Activated CD8-positive, alpha-beta T cell treated with anti-CD3 and anti-CD28 coated beads, Interleukin-2, amount 10 ng/mL, durations not matched to agents 7 days and 5 days (primary cell): ENCODE data around the gene KLHDC8B. TPM values are rescaled to one million over a fixed set of nuclear protein-coding genes. Genes with fewer than 3 reads are reported as not detected.

Experiments
- ATAC-seq: fragments of 150-1000 bp; cut with Tn5 transposase; one replicate; pipeline ENCODE4 v1.10.0; 2021; ENCODE audit warnings: moderate library complexity
- CTCF ChIA-PET: fragments of 350-600 bp; sonication (Branson Sonifier 250); formaldehyde crosslinking; loops from one replicate; lab custom pipeline; 2021; ENCODE audit warnings: antibody characterized with exemption; lab: Charles Lee
- POLR2A ChIA-PET: fragments of 350-600 bp; sonication (Branson Sonifier 250); formaldehyde crosslinking; loops from one replicate; lab custom pipeline; 2021; ENCODE audit warnings: antibody characterized with exemption; lab: Charles Lee
- DNase-seq: peaks from one replicate; pipeline ENCODE4 v3.0.0-alpha.2; 2020
- H3K27ac Mint-ChIP-seq: one replicate; pipeline ENCODE4 v1.8.0; 2021; ENCODE audit warnings: mild to moderate bottlenecking, mixed read lengths
- H3K27me3 Mint-ChIP-seq: one replicate; pipeline ENCODE4 v1.8.0; 2021; ENCODE audit warnings: low read depth, mixed read lengths
- H3K36me3 Mint-ChIP-seq: one replicate; pipeline ENCODE4 v1.8.0; 2021; ENCODE audit warnings: low read depth, mixed read lengths
- H3K4me1 Mint-ChIP-seq: one replicate; pipeline ENCODE4 v1.8.0; 2021; ENCODE audit warnings: low read depth, mixed read lengths
- H3K4me3 Mint-ChIP-seq: one replicate; pipeline ENCODE4 v1.8.0; 2021; ENCODE audit warnings: mild to moderate bottlenecking, mixed read lengths
- H3K9me3 Mint-ChIP-seq: one replicate; pipeline ENCODE4 v1.8.0; 2022; ENCODE audit warnings: mixed read lengths; ENCODE audit not compliant: insufficient read depth
- total RNA-seq, 2 experiments: library from RNA; stranded (reverse); gene quantifications; one replicate each; pipeline ENCODE4 v1.2.3, GENCODE V29; 2021

KLHDC8B gene
- total RNA-seq, 2 experiments from 2014 or later: 0.81 to 1.2 TPM

GRCh38 chr3:49161808-49162530, 9.4 kb upstream of the KLHDC8B start:
- CTCF ChIA-PET: interaction anchor here (1.8 to 3.6 kb wide), 2 partner anchors 9 to 287 kb away, joined by 5 to 13 read pairs; partner anchors contain the start of gene KLHDC8B
- H3K27ac Mint-ChIP-seq: peak overlapping the region; percentile 70
- peak; percentile 32 for DNase-seq
- no peak for ATAC-seq
- no peaks in the 10 kb centered on the region for H3K27me3 Mint-ChIP-seq
- H3K4me1 Mint-ChIP-seq: peaks cover 48% of the 10 kb centered on the region
- H3K4me3 Mint-ChIP-seq: no peak overlapping the region
- no peaks in the 10 kb centered on the region for H3K9me3 Mint-ChIP-seq
- H3K36me3 Mint-ChIP-seq: peaks cover 37% of the 10 kb centered on the region
- POLR2A ChIA-PET: no interaction called here

GRCh38 chr3:49162751-49163419, 8.5 kb upstream of the KLHDC8B start:
- Mint-ChIP-seq H3K27ac (no peak overlapping the region), H3K27me3 (no peaks in the 10 kb centered on the region), H3K9me3 (no peaks in the 10 kb centered on the region), H3K36me3 (peaks cover 37% of the 10 kb centered on the region), H3K4me1 (peaks cover 48% of the 10 kb centered on the region), H3K4me3 (no peak overlapping the region)
- ATAC-seq: no peak
- no peak for DNase-seq
- POLR2A ChIA-PET: no interaction called here
- CTCF ChIA-PET: interaction anchor here (1.8 to 3.6 kb wide), 2 partner anchors 8 to 286 kb away, joined by 5 to 13 read pairs; partner anchors contain the start of gene KLHDC8B

- peaks cover 37% of the 10 kb centered on the region for H3K36me3 Mint-ChIP-seq
- H3K4me3 Mint-ChIP-seq: no peak overlapping the region
- H3K27ac Mint-ChIP-seq: no peak overlapping the region
- peaks cover 46% of the 10 kb centered on the region for H3K4me1 Mint-ChIP-seq
- DNase-seq (no peak), ATAC-seq (no peak)
- ChIA-PET CTCF (no interaction called here), POLR2A (no interaction called here)
- H3K27me3 Mint-ChIP-seq: no peaks in the 10 kb centered on the region
- H3K9me3 Mint-ChIP-seq: no peaks in the 10 kb centered on the region
These were observed 7.8 kb upstream of the KLHDC8B start for GRCh38 chr3:49163609-49164008.

GRCh38 chr3:49164983-49165720, 6.2 kb upstream of the KLHDC8B start:
- H3K9me3 Mint-ChIP-seq: no peaks in the 10 kb centered on the region
- ATAC-seq: no peak
- no peaks in the 10 kb centered on the region for H3K27me3 Mint-ChIP-seq
- H3K4me1 Mint-ChIP-seq: peaks cover 46% of the 10 kb centered on the region
- ChIA-PET POLR2A (interaction anchor here (0.6 to 2.3 kb wide), 7 partner anchors 11 to 175 kb away, joined by 3 to 15 read pairs (median 4); partner anchors contain the start of genes NDUFAF3, QRICH1, USP19 and USP4), CTCF (interaction anchor here (1.2 to 1.3 kb wide), 2 partner anchors 44 to 177 kb away, joined by 3 to 4 read pairs; partner anchors contain the start of gene USP19)
- peak overlapping the region; percentile 92 for H3K4me3 Mint-ChIP-seq
- H3K36me3 Mint-ChIP-seq: peaks cover 37% of the 10 kb centered on the region
- no peak for DNase-seq
- peak overlapping the region; percentile 89 for H3K27ac Mint-ChIP-seq

GRCh38 chr3:49165771-49166751, 5.3 kb upstream of the KLHDC8B start, which contains the start of gene CCDC71:
CCDC71 (minus strand) TSS chr3:49166331; CDS start chr3:49164208, 2,123 bp downstream.
- Mint-ChIP-seq H3K4me3 (peak within 1 kb of the TSS; percentile 92), H3K27me3 (no peaks in the 10 kb centered on the region), H3K27ac (peak within 1 kb of the TSS; percentile 93), H3K36me3 (peaks cover 35% of the 10 kb centered on the region), H3K4me1 (peaks cover 49% of the 10 kb centered on the region), H3K9me3 (no peaks in the 10 kb centered on the region)
- peak; percentile 83 for DNase-seq
- ChIA-PET POLR2A (interaction anchor here (0.7 to 2.3 kb wide), 6 partner anchors 12 to 174 kb away, joined by 3 to 15 read pairs (median 4); partner anchors contain the start of genes NDUFAF3, QRICH1, USP19 and USP4), CTCF (interaction anchor here (1.2 kb wide), 1 partner anchor 178 kb away, joined by 4 read pairs; no protein-coding TSS in a partner anchor)
- ATAC-seq: peak; percentile 77

GRCh38 chr3:49166752-49167556, 4.4 kb upstream of the KLHDC8B start:
- no peak for ATAC-seq
- no peaks in the 10 kb centered on the region for H3K27me3 Mint-ChIP-seq
- H3K4me1 Mint-ChIP-seq: peaks cover 43% of the 10 kb centered on the region
- ChIA-PET POLR2A (interaction anchor here (1.7 to 2.3 kb wide), 2 partner anchors 46 to 73 kb away, joined by 4 to 15 read pairs; partner anchors contain the start of genes QRICH1 and USP19), CTCF (interaction anchor here (1.7 kb wide), 1 partner anchor 373 kb away, joined by 4 read pairs; no protein-coding TSS in a partner anchor)
- DNase-seq: no peak
- H3K9me3 Mint-ChIP-seq: no peaks in the 10 kb centered on the region
- H3K4me3 Mint-ChIP-seq: peak overlapping the region; percentile 86
- peak overlapping the region; percentile 93 for H3K27ac Mint-ChIP-seq
- H3K36me3 Mint-ChIP-seq: peaks cover 35% of the 10 kb centered on the region

- ATAC-seq (no peak), DNase-seq (no peak)
- Mint-ChIP-seq H3K36me3 (peaks cover 6% of the 10 kb centered on the region), H3K9me3 (no peaks in the 10 kb centered on the region), H3K27me3 (no peaks in the 10 kb centered on the region), H3K27ac (peak overlapping the region; percentile 65), H3K4me1 (peaks cover 32% of the 10 kb centered on the region), H3K4me3 (peak overlapping the region; percentile 78)
- CTCF ChIA-PET: interaction anchor here (0.6 to 4.3 kb wide), 27 partner anchors 9 to 475 kb away, joined by 3 to 22 read pairs (median 4); partner anchors contain the start of genes QRICH1, USP19 and USP4
- POLR2A ChIA-PET: interaction anchor here (1.0 to 2.0 kb wide), 2 partner anchors 77 to 169 kb away, joined by 3 to 9 read pairs; partner anchors contain the start of gene QRICH1
These were observed 667 bp upstream of the KLHDC8B start for GRCh38 chr3:49170744-49171118.

GRCh38 chr3:49171775-49172500, 540 bp downstream of the KLHDC8B start:
- ATAC-seq (no peak), DNase-seq (no peak)
- Mint-ChIP-seq H3K4me3 (peak overlapping the region; percentile 25), H3K27ac (no peak overlapping the region), H3K9me3 (no peaks in the 10 kb centered on the region), H3K27me3 (no peaks in the 10 kb centered on the region), H3K36me3 (no peaks in the 10 kb centered on the region), H3K4me1 (peaks cover 25% of the 10 kb centered on the region)
- CTCF ChIA-PET: interaction anchor here (0.8 to 4.3 kb wide), 15 partner anchors 10 to 285 kb away, joined by 3 to 22 read pairs (median 9); partner anchors contain the start of genes QRICH1 and USP4
- POLR2A ChIA-PET: interaction anchor here (0.7 to 2.0 kb wide), 2 partner anchors 78 to 150 kb away, joined by 3 to 9 read pairs; partner anchors contain the start of gene QRICH1

- ATAC-seq (no peak), DNase-seq (no peak)
- Mint-ChIP-seq H3K27me3 (no peaks in the 10 kb centered on the region), H3K9me3 (no peaks in the 10 kb centered on the region), H3K27ac (no peak overlapping the region), H3K4me3 (no peak overlapping the region), H3K4me1 (peaks cover 25% of the 10 kb centered on the region), H3K36me3 (no peaks in the 10 kb centered on the region)
- ChIA-PET CTCF (interaction anchor here (1.6 to 3.1 kb wide), 2 partner anchors 9 to 14 kb away, joined by 11 read pairs; no protein-coding TSS in a partner anchor), POLR2A (interaction anchor here (1.0 kb wide), 1 partner anchor 8 kb away, joined by 3 read pairs; no protein-coding TSS in a partner anchor)
These were observed 1.2 kb downstream of the KLHDC8B start for GRCh38 chr3:49172551-49173041.
